Fibroblast of mammary gland (primary cell): ENCODE measurements around the gene ZNF90.
"Not testable (repeated sequence)": the region's sequence is repeated elsewhere in the genome, so short reads cannot be mapped to it uniquely, and the experiment has no call there.

Experiments
- DNase-seq: peaks from one replicate; pipeline ENCODE4 v3.0.0-alpha.2; 2010; ENCODE audit warnings: low read depth
- H3K4me3 ChIP-seq: 2 replicates; pipeline ENCODE4 v1.5.1; 2011; ENCODE audit warnings: low read depth, mild to moderate bottlenecking, low read length, moderate library complexity; ENCODE audit not compliant: control insufficient read depth
- TF ChIP-seq, protein P1 (sequence below): conservative IDR thresholded peaks from 2 replicates; pipeline ENCODE4 v1.5.1; 2011; ENCODE audit warnings: low read depth, low read length, inconsistent platforms; ENCODE audit not compliant: control insufficient read depth, insufficient read depth

The ZNF90 gene

DNA sequence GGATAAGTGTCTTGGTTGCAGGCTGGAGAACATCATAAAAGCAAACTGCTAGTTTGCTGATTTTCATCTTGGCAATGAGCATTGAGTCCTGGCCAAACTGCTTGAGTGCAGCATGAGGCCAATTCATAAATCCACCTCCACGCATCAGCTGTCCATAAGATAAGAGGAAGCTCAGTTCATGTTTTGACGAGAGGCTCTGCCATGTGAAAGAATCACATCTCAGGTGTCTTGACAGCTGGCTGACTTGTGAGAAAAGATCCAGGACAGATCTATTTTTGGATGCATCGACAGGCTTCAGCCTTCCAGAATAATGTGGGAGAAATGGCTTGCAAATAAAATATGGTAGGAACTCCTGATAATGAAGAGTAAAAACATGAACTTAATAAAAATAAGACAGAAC is 33.1 kb upstream of the ZNF90 start:
- TF ChIP-seq, protein P1, sequence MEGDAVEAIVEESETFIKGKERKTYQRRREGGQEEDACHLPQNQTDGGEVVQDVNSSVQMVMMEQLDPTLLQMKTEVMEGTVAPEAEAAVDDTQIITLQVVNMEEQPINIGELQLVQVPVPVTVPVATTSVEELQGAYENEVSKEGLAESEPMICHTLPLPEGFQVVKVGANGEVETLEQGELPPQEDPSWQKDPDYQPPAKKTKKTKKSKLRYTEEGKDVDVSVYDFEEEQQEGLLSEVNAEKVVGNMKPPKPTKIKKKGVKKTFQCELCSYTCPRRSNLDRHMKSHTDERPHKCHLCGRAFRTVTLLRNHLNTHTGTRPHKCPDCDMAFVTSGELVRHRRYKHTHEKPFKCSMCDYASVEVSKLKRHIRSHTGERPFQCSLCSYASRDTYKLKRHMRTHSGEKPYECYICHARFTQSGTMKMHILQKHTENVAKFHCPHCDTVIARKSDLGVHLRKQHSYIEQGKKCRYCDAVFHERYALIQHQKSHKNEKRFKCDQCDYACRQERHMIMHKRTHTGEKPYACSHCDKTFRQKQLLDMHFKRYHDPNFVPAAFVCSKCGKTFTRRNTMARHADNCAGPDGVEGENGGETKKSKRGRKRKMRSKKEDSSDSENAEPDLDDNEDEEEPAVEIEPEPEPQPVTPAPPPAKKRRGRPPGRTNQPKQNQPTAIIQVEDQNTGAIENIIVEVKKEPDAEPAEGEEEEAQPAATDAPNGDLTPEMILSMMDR: no peak
- H3K4me3 ChIP-seq: no peak overlapping the region
- DNase-seq: no peak

- DNase-seq, H3K4me3 ChIP-seq: not testable (repeated sequence)
These were observed 32.1 kb upstream of the ZNF90 start for GRCh38 chr19:20045742-20046141.

DNA sequence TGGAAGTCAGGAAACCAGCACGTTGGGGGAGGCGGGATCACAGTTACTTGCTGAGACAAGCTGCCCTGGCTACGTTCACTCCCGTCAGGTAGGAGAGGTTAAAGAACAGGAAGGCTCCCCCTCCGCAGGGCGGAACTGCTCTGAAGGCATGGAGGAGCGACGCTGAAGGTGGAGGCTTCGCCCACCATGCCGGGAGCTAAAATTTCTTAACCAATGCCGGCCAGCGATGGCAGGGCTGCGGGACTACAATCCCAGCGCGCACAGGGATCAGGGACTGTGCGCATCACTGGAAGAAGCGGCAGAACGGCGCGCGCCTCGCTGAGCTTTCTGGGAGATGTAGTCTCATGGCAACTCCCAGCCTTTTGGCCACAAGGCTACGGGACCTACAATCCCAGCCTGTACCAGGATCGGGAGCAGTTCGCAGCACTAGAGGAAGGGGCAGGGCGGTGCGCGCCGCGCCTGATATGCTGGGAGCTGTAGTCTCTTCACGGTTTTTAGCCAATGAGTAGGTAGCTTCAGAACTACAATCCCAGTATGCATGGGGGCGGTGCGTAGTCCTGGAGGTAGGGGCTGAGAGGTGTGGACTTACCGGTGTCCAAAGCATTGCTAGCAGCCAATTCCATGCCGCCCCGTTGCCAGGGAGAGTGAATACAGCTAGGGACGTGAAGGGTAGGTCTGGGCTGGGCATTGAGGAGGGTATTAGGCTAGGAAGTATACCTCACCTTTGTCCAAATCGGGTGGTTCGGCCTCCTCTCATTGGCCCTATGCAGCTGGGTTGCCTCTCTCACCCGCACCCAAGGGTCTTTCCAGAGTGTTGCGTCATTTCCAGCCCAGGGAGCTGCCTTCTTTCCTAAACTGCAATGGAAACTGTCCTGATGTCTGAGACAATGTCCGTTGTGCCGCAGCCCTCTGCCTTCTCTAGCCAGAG is 25.7 kb upstream of the ZNF90 start:
- peak overlapping the region; percentile 71 for H3K4me3 ChIP-seq
- TF ChIP-seq, protein P1: no peak
- peak; percentile 96 for DNase-seq

GRCh38 chr19:20058738-20059137 is 19.1 kb upstream of the ZNF90 start:
- H3K4me3 ChIP-seq, DNase-seq: not testable (repeated sequence)

- H3K4me3 ChIP-seq: no peak overlapping the region
- DNase-seq: no peak
- TF ChIP-seq, protein P1: no peak
These were observed 17.5 kb upstream of the ZNF90 start for GRCh38 chr19:20060282-20060681.

GRCh38 chr19:20066861-20067260 is 10.9 kb upstream of the ZNF90 start:
- TF ChIP-seq, protein P1: no peak
- no peak overlapping the region for H3K4me3 ChIP-seq
- DNase-seq: no peak

- no peak overlapping the region for H3K4me3 ChIP-seq
- DNase-seq: no peak
- TF ChIP-seq, protein P1: no peak
These were observed 9.9 kb upstream of the ZNF90 start for GRCh38 chr19:20067943-20068342.

GRCh38 chr19:20068559-20068958 is 9.2 kb upstream of the ZNF90 start:
- not testable (repeated sequence) for H3K4me3 ChIP-seq

More at GRCh38 chr19:20068559-20068958, 9.2 kb upstream of the ZNF90 start:
- DNase-seq: not testable (repeated sequence)
